ENCODE data around the gene HOMER1.

DNA sequence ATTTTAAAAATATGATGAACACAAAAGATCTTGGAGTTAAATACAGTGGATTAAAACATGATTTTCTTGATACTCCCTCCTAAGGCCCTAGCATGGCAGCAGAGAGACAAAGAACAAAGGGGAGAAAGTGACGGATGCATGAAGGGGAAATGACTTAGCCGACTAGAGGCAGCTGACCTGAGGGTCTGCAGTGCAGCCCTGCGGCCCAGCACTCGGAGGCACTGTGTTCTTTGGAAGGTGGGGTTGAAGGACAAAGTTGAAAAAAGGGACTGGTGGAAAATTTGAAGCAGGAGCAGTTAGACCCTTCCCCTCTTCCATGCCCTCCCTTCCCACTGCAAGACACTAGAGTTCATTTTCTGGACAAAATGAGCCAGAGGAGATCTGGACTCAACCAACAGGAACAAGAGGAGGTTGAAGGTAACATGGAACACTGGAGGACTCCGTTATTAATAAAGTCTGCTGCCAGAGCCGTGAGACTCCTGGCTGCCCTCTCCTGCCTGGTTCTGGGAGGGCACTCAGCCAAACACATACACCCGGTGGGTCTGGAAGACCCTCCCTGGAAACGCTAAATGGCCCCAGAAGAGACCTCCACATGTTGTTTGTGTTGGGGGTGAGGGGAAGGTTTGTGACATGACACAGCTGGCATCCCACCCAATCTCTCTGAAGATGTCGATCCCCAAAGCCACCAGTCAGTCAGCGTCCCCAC is 179.9 kb downstream of the HOMER1 start:
- TF ChIP-seq, protein P1, sequence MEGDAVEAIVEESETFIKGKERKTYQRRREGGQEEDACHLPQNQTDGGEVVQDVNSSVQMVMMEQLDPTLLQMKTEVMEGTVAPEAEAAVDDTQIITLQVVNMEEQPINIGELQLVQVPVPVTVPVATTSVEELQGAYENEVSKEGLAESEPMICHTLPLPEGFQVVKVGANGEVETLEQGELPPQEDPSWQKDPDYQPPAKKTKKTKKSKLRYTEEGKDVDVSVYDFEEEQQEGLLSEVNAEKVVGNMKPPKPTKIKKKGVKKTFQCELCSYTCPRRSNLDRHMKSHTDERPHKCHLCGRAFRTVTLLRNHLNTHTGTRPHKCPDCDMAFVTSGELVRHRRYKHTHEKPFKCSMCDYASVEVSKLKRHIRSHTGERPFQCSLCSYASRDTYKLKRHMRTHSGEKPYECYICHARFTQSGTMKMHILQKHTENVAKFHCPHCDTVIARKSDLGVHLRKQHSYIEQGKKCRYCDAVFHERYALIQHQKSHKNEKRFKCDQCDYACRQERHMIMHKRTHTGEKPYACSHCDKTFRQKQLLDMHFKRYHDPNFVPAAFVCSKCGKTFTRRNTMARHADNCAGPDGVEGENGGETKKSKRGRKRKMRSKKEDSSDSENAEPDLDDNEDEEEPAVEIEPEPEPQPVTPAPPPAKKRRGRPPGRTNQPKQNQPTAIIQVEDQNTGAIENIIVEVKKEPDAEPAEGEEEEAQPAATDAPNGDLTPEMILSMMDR (IDR thresholded peaks at IDR 0.05; ENCODE audit: insufficient read depth, low read length, poor library complexity, severe bottlenecking), result no peak
- TF ChIP-seq EZH2phosphoT487 (conservative IDR thresholded peaks at IDR 0.05; ENCODE audit: low read length), result no peak

All from SU-DHL-6 (cell line).